GM10266 (cell line): ENCODE results near the gene C10orf143.
"Not testable (repeated sequence)": the region's sequence is repeated elsewhere in the genome, so short reads cannot be mapped to it uniquely, and the experiment has no call there.

Experiments
- DNase-seq: peaks from one replicate; pipeline ENCODE4 v3.0.0; 2012; ENCODE audit errors: extremely low spot score
- TF ChIP-seq, protein P1 (sequence below): IDR thresholded peaks from 2 replicates; pipeline ENCODE4 v1.5.1; 2012; ENCODE audit warnings: mild to moderate bottlenecking, low read depth; ENCODE audit not compliant: control insufficient read depth, insufficient read depth; ENCODE audit errors: missing control alignments

Gene C10orf143

DNA sequence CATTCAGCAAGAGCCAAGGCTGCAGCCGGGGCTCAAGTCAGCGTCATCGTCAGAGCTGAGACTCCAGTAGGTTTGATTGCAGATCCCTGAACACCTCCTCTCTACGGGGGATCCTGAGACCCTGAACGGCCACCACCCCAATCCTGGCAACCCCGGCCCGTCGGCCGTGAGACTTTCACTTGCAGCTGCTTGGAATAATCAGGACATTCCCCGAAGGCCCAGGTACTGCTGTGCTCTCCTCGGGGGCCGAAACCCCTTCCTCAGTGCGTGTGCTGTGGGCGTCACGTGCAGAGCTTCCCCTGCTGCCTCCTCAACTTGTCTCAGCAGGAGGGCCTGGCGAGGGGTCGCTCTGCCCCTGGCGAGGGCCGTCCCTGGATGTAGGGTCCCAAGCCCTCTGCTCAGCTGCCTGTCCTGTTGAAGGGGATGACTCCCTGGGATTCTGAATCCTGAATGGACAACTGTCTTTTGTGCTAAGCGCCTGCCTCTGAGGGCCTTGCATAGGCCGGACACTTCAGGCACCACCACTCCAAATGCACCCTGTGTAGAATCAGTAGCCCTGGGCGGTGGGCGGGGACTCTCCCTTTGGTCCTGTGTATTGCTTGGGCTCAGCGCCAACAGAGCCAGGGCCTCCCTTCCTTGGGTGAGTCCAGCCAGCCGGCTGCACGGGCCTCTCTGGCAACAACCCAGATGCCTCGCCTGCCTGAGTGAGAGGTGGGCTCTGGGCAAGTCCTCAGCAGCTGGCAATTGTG, 82.7 kb downstream of the C10orf143 start:
- TF ChIP-seq, protein P1, sequence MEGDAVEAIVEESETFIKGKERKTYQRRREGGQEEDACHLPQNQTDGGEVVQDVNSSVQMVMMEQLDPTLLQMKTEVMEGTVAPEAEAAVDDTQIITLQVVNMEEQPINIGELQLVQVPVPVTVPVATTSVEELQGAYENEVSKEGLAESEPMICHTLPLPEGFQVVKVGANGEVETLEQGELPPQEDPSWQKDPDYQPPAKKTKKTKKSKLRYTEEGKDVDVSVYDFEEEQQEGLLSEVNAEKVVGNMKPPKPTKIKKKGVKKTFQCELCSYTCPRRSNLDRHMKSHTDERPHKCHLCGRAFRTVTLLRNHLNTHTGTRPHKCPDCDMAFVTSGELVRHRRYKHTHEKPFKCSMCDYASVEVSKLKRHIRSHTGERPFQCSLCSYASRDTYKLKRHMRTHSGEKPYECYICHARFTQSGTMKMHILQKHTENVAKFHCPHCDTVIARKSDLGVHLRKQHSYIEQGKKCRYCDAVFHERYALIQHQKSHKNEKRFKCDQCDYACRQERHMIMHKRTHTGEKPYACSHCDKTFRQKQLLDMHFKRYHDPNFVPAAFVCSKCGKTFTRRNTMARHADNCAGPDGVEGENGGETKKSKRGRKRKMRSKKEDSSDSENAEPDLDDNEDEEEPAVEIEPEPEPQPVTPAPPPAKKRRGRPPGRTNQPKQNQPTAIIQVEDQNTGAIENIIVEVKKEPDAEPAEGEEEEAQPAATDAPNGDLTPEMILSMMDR, result no peak
- no peak for DNase-seq

GRCh38 chr10:130026670-130027456, 83.8 kb downstream of the C10orf143 start:
- DNase-seq, result no peak
- TF ChIP-seq, protein P1, result no peak

DNA sequence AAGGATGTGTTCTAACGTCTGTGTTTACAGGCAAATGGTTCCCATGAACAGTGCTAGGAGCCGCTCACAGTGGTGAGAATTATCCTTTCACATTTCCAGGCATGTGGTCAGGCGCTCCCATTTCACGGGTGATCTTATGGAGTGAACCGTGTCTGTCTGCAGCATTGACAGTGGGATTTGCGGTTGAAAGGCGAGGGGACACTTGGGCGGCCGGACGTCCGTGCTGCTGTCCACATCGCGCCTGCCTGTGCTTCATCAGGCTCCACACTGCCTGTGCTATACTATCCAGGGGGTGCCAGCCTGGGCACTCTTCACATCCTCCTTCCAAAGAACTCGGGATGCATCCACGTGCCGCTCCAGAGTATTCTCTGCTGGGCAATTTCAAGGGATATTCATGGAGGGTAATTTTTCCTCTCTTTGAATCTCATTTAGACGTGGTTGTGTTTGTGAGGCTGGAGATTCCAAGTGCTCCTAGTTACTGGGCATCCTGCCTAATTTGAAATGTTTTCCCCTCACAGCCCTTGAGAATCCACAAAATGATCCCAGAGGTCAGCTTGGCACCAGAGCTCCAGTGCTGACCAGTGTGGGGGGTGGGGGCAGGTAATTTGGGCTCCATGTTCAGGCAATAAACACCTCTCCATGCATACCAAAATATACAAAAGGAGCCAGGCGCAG, 84.7 kb downstream of the C10orf143 start:
- TF ChIP-seq, protein P1, result no peak
- DNase-seq, result no peak

DNA sequence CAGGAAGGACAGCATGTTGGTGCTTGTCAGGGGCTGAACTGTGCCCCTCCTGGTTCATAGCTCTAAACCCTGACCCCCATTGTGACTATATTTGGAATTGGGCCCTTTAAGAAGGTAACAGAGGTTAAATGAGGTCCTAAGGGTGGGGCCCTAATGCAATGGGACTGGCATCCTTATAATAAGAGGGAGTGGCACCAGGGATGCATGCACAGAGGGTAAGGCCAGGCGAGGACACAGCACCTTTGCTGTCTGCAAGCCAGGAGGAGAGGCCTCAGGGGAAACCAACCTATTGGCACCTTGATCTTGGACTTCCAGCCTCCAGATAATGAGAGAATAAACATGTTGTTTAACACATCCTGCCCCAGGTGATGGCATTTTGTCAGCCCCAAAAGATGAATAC, 85.3 kb downstream of the C10orf143 start:
- DNase-seq, result no peak
- TF ChIP-seq, protein P1, result no peak

DNA sequence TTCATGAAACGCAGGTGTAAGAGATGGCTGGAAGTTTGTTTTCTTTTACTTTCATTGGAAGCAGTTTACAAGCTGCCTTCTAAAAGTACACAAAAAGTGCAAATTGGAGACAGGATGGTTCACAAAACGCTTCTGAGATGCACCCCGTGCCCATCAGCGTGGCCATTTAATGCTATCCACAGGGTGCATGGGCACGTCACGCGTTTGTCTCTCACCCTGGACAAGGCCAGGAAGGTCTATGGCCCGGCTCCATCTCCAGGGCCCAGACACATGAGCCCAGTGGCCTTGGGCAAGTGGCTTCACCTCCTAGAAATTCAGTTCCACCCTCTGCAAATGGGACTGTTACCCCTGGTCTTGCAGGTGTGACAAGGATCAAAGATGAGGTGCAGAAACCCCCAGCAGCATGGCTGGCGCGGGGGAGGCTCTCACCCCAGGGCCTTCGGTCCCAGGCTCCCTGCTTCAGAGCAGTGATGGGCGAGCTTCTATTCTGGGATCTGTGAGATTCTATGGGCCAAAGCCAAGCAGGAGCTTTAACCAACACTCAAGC, 85.8 kb downstream of the C10orf143 start:
- DNase-seq, result no peak
- TF ChIP-seq, protein P1, result no peak

DNA sequence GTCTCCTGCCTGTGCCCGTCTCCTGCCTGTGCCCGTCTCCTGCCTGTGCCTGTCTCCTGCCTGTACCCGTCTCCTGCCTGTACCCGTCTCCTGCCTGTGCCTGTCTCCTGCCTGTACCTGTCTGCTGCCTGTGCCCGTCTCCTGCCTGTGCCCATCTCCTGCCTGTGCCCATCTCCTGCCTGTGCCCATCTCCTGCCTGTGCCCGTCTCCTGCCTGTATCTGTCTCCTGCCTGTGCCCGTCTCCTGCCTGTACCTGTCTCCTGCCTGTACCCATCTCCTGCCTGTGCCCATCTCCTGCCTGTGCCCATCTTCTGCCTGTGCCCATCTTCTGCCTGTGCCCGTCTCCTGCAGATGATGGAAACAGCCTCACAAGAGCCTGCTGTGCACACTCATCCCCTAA, 86.3 kb downstream of the C10orf143 start:
- DNase-seq, result not testable (repeated sequence)

GRCh38 chr10:130023454-130024230, 87.0 kb downstream of the C10orf143 start:
- DNase-seq, result no peak
- TF ChIP-seq, protein P1, result no peak
